Esophagus muscularis mucosa (tissue), 4 donors: ENCODE data around the gene TSSC4. TPM values are rescaled to one million over a fixed set of nuclear protein-coding genes. Genes with fewer than 3 reads are reported as not detected.

Experiments
- DNase-seq: peaks from one replicate; pipeline ENCODE4 v3.0.0-alpha.2; 2017; ENCODE audit errors: extremely low spot score
- H3K27ac ChIP-seq, 4 donors: fragments of 200-600 bp; sonication (generic); replicated peaks in 1 of 4; 1 replicate in 3 of 4; 2 replicates in 1 of 4; pipeline ENCODE4 v1.5.1; 2016 to 2019; ENCODE audit warnings: mild to moderate bottlenecking in 1 of 4
- H3K27me3 ChIP-seq, 4 donors: fragments of 200-600 bp; sonication (generic); one replicate each; pipeline versions ENCODE4 v1.5.1 to v1.6.0; 2016 to 2019
- H3K36me3 ChIP-seq, 4 donors: fragments of 200-600 bp; sonication (generic); one replicate each; pipeline ENCODE4 v1.5.1; 2016 to 2019
- H3K4me1 ChIP-seq, 4 donors: fragments of 200-600 bp; sonication (generic); one replicate each; pipeline ENCODE4 v1.5.1; 2016 to 2019
- H3K4me3 ChIP-seq, 4 donors: fragments of 200-600 bp; sonication (generic); 1 replicate in 2 of 4; 2 replicates in 2 of 4; pipeline ENCODE4 v1.5.1; 2016 to 2019; ENCODE audit warnings: mild to moderate bottlenecking in 4 of 4, moderate library complexity in 1 of 4
- H3K9me3 ChIP-seq, 4 donors: fragments of 200-600 bp; sonication (generic); 1 replicate in 3 of 4; 2 replicates in 1 of 4; pipeline ENCODE4 v1.5.1; 2016 to 2019
- EP300 ChIP-seq: sonication (generic); formaldehyde crosslinking; IDR thresholded peaks from one replicate; pipeline ENCODE4 v1.6.1; 2017; ENCODE audit warnings: antibody characterized with exemption
- POLR2A ChIP-seq: fragments of 450-650 bp; IDR thresholded peaks from one replicate; pipeline ENCODE4 v1.6.1; 2017; ENCODE audit warnings: antibody characterized with exemption, moderate library complexity, mild to moderate bottlenecking, low read depth
- POLR2AphosphoS5 ChIP-seq, 2 donors: sonication (generic); formaldehyde crosslinking; IDR thresholded peaks; one replicate each; pipeline ENCODE4 v1.6.1; 2017; ENCODE audit warnings: antibody characterized with exemption in 2 of 2
- WGBS: methylation state at CpG from one replicate; pipeline ENCODE4 v1.1.5; 2018; 5-methylcytosine and 5-hydroxymethylcytosine counted together
- intact Hi-C: fragments of 100-400 bp; cut with DNase I; formaldehyde crosslinking; loops from one replicate; pipeline ENCODE4 v1.15.1; 2023
- total RNA-seq, 4 donors: library from RNA; depleted of rRNA; stranded (reverse); fragments of >200 nt; gene quantifications; one replicate each; pipeline versions ENCODE4 v1.1.0 to v1.2.1, GENCODE V29; 2016
- TF ChIP-seq, protein P1 (sequence below), 3 experiments: fragments of 200-600 bp in 2 of 3; fragments of 450-650 bp in 1 of 3; sonication (generic) in 2 of 3; IDR thresholded peaks; one replicate each; pipeline ENCODE4 v1.5.1; 2017 to 2019; ENCODE audit warnings: antibody characterized with exemption in 3 of 3, mild to moderate bottlenecking in 2 of 3, moderate library complexity in 1 of 3

Gene TSSC4
- total RNA-seq, 4 donors from 2014 or later: 46.9 to 76.9 (median 70.6) TPM

DNA sequence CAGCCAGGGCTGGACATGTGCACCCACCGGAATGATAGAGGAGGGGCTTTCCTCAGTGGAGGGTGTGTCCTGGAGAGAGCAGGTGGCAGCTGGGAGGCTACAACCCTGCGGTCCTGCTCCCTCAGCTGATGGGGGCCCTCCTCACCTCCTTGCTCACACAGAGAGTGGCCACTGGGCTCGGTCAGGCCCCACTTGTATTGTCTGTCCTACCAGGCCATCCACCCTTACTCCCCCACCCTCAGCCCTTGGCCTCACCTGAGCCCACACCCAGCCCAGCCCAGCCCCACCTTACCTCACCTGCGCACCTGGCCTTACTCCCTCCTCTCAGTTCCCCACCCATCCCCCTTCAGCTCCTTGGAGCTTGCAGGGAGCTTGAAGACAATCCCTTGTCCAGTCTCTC is 40.6 kb downstream of the TSSC4 start:
- intact Hi-C loops: no loop called here
- no peaks in the 10 kb centered on the region for H3K36me3 ChIP-seq
- peaks cover 6 to 24% (median 18%) of the 10 kb centered on the region in 4 donors for H3K4me1 ChIP-seq
- WGBS: 82% methylated on average over 4 of the region's 4 CpGs
- H3K9me3 ChIP-seq: peaks cover 0 to 9% (median 0%) of the 10 kb centered on the region in 4 donors
- no peak for TF ChIP-seq POLR2A
- TF ChIP-seq, protein P1, sequence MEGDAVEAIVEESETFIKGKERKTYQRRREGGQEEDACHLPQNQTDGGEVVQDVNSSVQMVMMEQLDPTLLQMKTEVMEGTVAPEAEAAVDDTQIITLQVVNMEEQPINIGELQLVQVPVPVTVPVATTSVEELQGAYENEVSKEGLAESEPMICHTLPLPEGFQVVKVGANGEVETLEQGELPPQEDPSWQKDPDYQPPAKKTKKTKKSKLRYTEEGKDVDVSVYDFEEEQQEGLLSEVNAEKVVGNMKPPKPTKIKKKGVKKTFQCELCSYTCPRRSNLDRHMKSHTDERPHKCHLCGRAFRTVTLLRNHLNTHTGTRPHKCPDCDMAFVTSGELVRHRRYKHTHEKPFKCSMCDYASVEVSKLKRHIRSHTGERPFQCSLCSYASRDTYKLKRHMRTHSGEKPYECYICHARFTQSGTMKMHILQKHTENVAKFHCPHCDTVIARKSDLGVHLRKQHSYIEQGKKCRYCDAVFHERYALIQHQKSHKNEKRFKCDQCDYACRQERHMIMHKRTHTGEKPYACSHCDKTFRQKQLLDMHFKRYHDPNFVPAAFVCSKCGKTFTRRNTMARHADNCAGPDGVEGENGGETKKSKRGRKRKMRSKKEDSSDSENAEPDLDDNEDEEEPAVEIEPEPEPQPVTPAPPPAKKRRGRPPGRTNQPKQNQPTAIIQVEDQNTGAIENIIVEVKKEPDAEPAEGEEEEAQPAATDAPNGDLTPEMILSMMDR (IDR thresholded peaks at IDR 0.05): no peak
- no peak for DNase-seq
- H3K27ac ChIP-seq: no peak overlapping the region
- H3K27me3 ChIP-seq: peaks cover 0 to 78% (median 15%) of the 10 kb centered on the region in 4 donors
- H3K4me3 ChIP-seq: no peak overlapping the region

DNA sequence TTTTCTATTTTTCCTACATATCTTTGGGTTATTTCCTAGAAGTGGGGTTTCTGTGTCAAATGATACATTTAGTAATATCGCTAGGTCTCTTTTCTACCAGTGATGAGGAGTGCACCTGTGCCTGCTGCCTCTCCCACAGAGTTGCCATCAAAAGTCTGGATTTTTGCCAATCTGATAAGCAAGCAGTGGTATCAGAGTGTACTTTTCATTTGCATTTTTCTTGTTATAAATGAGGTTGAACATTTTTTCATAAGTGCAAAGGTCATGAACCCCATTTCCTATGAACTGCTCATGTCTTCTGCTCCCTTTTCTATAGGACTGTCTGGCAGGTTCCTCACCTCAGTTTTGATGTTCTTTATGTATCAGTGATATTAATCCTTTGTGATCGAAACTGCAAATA is 42.0 kb downstream of the TSSC4 start:
- no peak for DNase-seq
- no peak overlapping the region for H3K27ac ChIP-seq
- intact Hi-C loops: no loop called here
- 94% methylated on average over 2 of the region's 2 CpGs for WGBS
- peaks cover 0 to 78% (median 24%) of the 10 kb centered on the region in 4 donors for H3K27me3 ChIP-seq
- TF ChIP-seq POLR2A (no peak), POLR2AphosphoS5 (IDR thresholded peaks at IDR 0.05) (no peak), EP300 (no peak)
- TF ChIP-seq, protein P1 (IDR thresholded peaks at IDR 0.05): no peak
- H3K9me3 ChIP-seq: peaks cover 0 to 9% (median 0%) of the 10 kb centered on the region in 4 donors
- no peaks in the 10 kb centered on the region for H3K36me3 ChIP-seq
- peaks cover 18 to 29% (median 27%) of the 10 kb centered on the region in 4 donors for H3K4me1 ChIP-seq
- H3K4me3 ChIP-seq: no peak overlapping the region

DNA sequence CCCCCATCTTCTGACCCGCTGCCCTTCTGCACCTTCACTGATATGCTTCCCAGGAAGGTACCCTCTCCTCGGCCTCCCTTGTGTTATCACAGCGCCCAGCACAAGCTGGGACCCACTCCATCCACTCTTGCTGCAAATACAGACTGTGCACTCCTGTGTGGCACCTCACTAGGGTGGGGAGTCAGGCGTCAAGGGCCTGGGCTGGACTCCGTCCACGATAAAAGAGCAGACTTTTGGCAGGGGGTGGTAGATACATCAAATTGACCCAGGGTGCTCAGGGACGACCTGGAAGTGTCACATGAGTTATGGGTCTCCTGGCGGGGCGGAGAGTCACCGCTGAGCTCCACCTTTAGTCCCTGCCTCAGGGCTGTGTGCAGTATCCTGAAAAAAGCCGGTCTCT is 42.9 kb downstream of the TSSC4 start:
- no peak for TF ChIP-seq POLR2AphosphoS5 (IDR thresholded peaks at IDR 0.05)
- no peak for TF ChIP-seq EP300
- no peak for TF ChIP-seq POLR2A
- TF ChIP-seq, protein P1 (IDR thresholded peaks at IDR 0.05): no peak
- Histone ChIP-seq H3K9me3 (peaks cover 0 to 9% (median 0%) of the 10 kb centered on the region in 4 donors), H3K4me3 (no peak overlapping the region), H3K27ac (no peak overlapping the region), H3K4me1 (peaks cover 23 to 32% (median 27%) of the 10 kb centered on the region in 4 donors), H3K36me3 (no peaks in the 10 kb centered on the region), H3K27me3 (peaks cover 0 to 80% (median 24%) of the 10 kb centered on the region in 4 donors)
- intact Hi-C loops: no loop called here
- 46% methylated on average over 10 of the region's 11 CpGs for WGBS
- no peak for DNase-seq

GRCh38 chr11:2443881-2444820 is 43.6 kb downstream of the TSSC4 start, which contains the start of gene TRPM5:
TRPM5 (minus strand) TSS chr11:2444514; CDS start chr11:2423036, 21,478 bp downstream.
- Histone ChIP-seq H3K4me3 (peak within 1 kb of the TSS; percentile 39 to 60 (median 43)), H3K4me1 (peaks cover 25 to 32% (median 28%) of the 10 kb centered on the region in 4 donors), H3K9me3 (peaks cover 0 to 9% (median 0%) of the 10 kb centered on the region in 4 donors), H3K27me3 (peaks cover 0 to 86% (median 24%) of the 10 kb centered on the region in 4 donors), H3K27ac (no peak within 1 kb of the TSS), H3K36me3 (no peaks in the 10 kb centered on the region)
- WGBS: 0% methylated on average over 1 of the region's 64 CpGs
- TF ChIP-seq EP300 (no peak), POLR2AphosphoS5 (IDR thresholded peaks at IDR 0.05) (no peak), POLR2A (no peak)
- TF ChIP-seq, protein P1 (IDR thresholded peaks at IDR 0.05): no peak
- intact Hi-C loops: no loop called here
- no peak for DNase-seq
